Activated CD8-positive, alpha-beta T cell treated with anti-CD3 and anti-CD28 coated beads for 36 hours (primary cell): ENCODE measurements around the gene ASTN2. TPM values are rescaled to one million over a fixed set of nuclear protein-coding genes. Genes with fewer than 3 reads are reported as not detected.

ENCODE experiments used
- ATAC-seq: fragments of 200-7000 bp; cut with Tn5 transposase; one replicate; pipeline ENCODE4 v1.10.0; 2021; ENCODE audit warnings: mild to moderate bottlenecking, moderate library complexity
- CTCF ChIA-PET: fragments of 350-600 bp; sonication (Branson Sonifier 250); formaldehyde crosslinking; loops from one replicate; lab custom pipeline; 2021; ENCODE audit warnings: antibody characterized with exemption; lab: Charles Lee
- POLR2A ChIA-PET: fragments of 350-600 bp; sonication (Branson Sonifier 250); formaldehyde crosslinking; loops from one replicate; lab custom pipeline; 2021; ENCODE audit warnings: antibody characterized with exemption; lab: Charles Lee
- DNase-seq: peaks from one replicate; pipeline ENCODE4 v3.0.0-alpha.2; 2020
- H3K27ac Mint-ChIP-seq: one replicate; pipeline ENCODE4 v1.8.0; 2021; ENCODE audit warnings: mild to moderate bottlenecking, mixed read lengths
- H3K27me3 Mint-ChIP-seq: one replicate; pipeline ENCODE4 v1.8.0; 2021; ENCODE audit warnings: mixed read lengths
- H3K36me3 Mint-ChIP-seq: one replicate; pipeline ENCODE4 v1.8.0; 2021; ENCODE audit warnings: low read depth, mixed read lengths
- H3K4me1 Mint-ChIP-seq: one replicate; pipeline ENCODE4 v1.8.0; 2021; ENCODE audit warnings: low read depth, mixed read lengths
- H3K4me3 Mint-ChIP-seq: one replicate; pipeline ENCODE4 v1.8.0; 2021; ENCODE audit warnings: mild to moderate bottlenecking, moderate library complexity, mixed read lengths
- H3K9me3 Mint-ChIP-seq: one replicate; pipeline ENCODE4 v1.8.0; 2021; ENCODE audit warnings: mixed read lengths
- intact Hi-C: fragments of 100-400 bp; cut with micrococcal nuclease; formaldehyde crosslinking; loops from one replicate; pipeline ENCODE4 v1.10.0; 2022
- total RNA-seq, 2 experiments: library from RNA; stranded (reverse); gene quantifications; one replicate each; pipeline ENCODE4 v1.2.3, GENCODE V29; 2021
- TF ChIP-seq, protein P1 (sequence below): fragments of 200-600 bp; IDR thresholded peaks from one replicate; pipeline ENCODE4 v1.8.0; 2022; ENCODE audit warnings: antibody characterized with exemption, mild to moderate bottlenecking

The ASTN2 gene
- total RNA-seq, 2 experiments from 2014 or later, result 5.2 to 5.7 TPM

GRCh38 chr9:117121316-117121715, 293.5 kb downstream of the ASTN2 start:
- ATAC-seq, result no peak
- Mint-ChIP-seq H3K27me3 (no peaks in the 10 kb centered on the region), H3K4me1 (peaks cover 3% of the 10 kb centered on the region), H3K36me3 (no peaks in the 10 kb centered on the region), H3K4me3 (no peak overlapping the region), H3K9me3 (peaks cover 11% of the 10 kb centered on the region), H3K27ac (no peak overlapping the region)
- TF ChIP-seq, protein P1, sequence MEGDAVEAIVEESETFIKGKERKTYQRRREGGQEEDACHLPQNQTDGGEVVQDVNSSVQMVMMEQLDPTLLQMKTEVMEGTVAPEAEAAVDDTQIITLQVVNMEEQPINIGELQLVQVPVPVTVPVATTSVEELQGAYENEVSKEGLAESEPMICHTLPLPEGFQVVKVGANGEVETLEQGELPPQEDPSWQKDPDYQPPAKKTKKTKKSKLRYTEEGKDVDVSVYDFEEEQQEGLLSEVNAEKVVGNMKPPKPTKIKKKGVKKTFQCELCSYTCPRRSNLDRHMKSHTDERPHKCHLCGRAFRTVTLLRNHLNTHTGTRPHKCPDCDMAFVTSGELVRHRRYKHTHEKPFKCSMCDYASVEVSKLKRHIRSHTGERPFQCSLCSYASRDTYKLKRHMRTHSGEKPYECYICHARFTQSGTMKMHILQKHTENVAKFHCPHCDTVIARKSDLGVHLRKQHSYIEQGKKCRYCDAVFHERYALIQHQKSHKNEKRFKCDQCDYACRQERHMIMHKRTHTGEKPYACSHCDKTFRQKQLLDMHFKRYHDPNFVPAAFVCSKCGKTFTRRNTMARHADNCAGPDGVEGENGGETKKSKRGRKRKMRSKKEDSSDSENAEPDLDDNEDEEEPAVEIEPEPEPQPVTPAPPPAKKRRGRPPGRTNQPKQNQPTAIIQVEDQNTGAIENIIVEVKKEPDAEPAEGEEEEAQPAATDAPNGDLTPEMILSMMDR, result no peak
- DNase-seq, result no peak
- ChIA-PET POLR2A (no interaction called here), CTCF (no interaction called here)
- intact Hi-C loops, result no loop called here

- TF ChIP-seq, protein P1, result no peak
- no peak overlapping the region for H3K4me3 Mint-ChIP-seq
- no peaks in the 10 kb centered on the region for H3K27me3 Mint-ChIP-seq
- no peak overlapping the region for H3K27ac Mint-ChIP-seq
- peaks cover 11% of the 10 kb centered on the region for H3K9me3 Mint-ChIP-seq
- DNase-seq (no peak), ATAC-seq (no peak)
- POLR2A ChIA-PET, result no interaction called here
- peaks cover 3% of the 10 kb centered on the region for H3K4me1 Mint-ChIP-seq
- intact Hi-C loops, result no loop called here
- H3K36me3 Mint-ChIP-seq, result no peaks in the 10 kb centered on the region
- CTCF ChIA-PET, result no interaction called here
These were observed 294.8 kb downstream of the ASTN2 start for GRCh38 chr9:117120061-117120460.

- Mint-ChIP-seq H3K9me3 (peaks cover 8% of the 10 kb centered on the region), H3K27me3 (no peaks in the 10 kb centered on the region), H3K36me3 (no peaks in the 10 kb centered on the region), H3K4me3 (no peak overlapping the region), H3K27ac (no peak overlapping the region), H3K4me1 (peaks cover 3% of the 10 kb centered on the region)
- TF ChIP-seq, protein P1, result no peak
- intact Hi-C loops, result no loop called here
- ATAC-seq (no peak), DNase-seq (no peak)
- CTCF ChIA-PET, result no interaction called here
- POLR2A ChIA-PET, result no interaction called here
These were observed 298.8 kb downstream of the ASTN2 start for GRCh38 chr9:117116084-117116483.

DNA sequence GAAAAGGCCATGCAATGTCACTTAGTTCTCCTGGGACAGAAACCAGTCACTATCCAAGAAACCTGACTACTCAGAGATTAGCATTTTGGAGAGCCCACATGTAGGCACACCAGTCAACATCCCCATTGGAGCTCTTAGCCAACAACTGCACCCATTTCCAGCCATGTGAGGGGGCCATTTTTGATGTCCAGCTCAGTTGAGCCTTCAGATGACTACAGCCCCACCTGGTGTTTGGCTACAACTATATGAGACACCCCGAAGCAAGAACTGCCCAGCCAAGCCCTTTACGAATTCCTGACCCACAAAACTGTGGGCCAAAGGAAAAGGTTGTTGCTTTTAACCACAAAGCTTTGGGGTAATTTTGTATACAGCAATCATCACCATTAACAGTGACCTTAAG, 300.1 kb downstream of the ASTN2 start:
- TF ChIP-seq, protein P1, result no peak
- no peak for ATAC-seq
- H3K4me3 Mint-ChIP-seq, result no peak overlapping the region

DNA sequence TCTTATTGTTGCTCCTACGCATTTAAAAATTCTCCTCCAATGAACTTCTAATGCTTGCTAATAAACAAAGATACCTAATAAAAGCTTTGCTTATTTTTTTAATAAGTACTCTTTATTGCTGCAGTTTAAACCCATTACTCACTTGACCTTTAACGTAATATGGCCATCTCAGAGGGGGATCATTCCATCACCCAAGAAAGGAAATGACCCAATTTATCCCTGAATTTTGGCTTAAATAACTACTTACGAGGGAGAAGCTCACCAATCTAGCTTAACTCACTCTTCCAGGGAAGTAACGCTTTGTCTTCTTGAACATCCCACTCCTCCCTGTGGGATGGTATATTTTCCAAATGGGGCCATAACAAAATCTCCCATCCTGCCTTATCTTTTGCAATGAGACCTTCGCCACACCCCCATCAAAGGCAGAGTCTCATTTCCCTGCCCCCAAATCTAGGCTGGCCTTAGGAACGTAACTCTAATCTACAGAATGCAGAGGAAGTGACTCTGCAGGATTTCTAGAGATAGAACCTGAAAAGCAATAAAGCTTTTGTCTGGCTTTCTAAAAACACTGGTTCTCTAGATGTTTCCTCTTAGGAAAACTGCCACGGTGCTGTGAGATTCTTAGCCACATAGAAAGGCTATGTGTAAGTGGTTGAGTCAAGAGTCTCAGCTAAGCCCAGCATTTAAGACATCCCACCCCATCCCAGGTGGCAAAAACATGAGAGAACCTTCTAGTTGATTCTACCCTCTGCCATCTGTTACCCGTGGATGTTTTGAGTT, 310.0 kb downstream of the ASTN2 start:
- Mint-ChIP-seq H3K27me3 (no peaks in the 10 kb centered on the region), H3K4me1 (no peaks in the 10 kb centered on the region), H3K27ac (no peak overlapping the region), H3K4me3 (no peak overlapping the region), H3K9me3 (peaks cover 2% of the 10 kb centered on the region), H3K36me3 (no peaks in the 10 kb centered on the region)
- intact Hi-C loops, result no loop called here
- no peak for DNase-seq
- ATAC-seq, result no peak
- TF ChIP-seq, protein P1, result no peak
- ChIA-PET CTCF (no interaction called here), POLR2A (no interaction called here)

More for the DNA sequence above, 300.1 kb downstream of the ASTN2 start:
- H3K9me3 Mint-ChIP-seq, result no peaks in the 10 kb centered on the region
- CTCF ChIA-PET, result no interaction called here
- H3K27ac Mint-ChIP-seq, result no peak overlapping the region
- no peaks in the 10 kb centered on the region for H3K36me3 Mint-ChIP-seq
- no peaks in the 10 kb centered on the region for H3K4me1 Mint-ChIP-seq
- POLR2A ChIA-PET, result no interaction called here
- DNase-seq, result no peak
- no peaks in the 10 kb centered on the region for H3K27me3 Mint-ChIP-seq
- intact Hi-C loops, result no loop called here
